HepG2 (cell line): ENCODE measurements around the gene CMTM3. TPM values are rescaled to one million over a fixed set of nuclear protein-coding genes. Genes with fewer than 3 reads are reported as not detected.

Experiments used
- AGO1 ChIP-seq: fragments of 200-400 bp; formaldehyde crosslinking; IDR thresholded peaks from 2 replicates; pipeline ENCODE4 v1.6.1; 2017; ENCODE audit warnings: mild to moderate bottlenecking, low read depth, low read length, moderate library complexity; ENCODE audit not compliant: poor library complexity, severe bottlenecking
- ATAD3A ChIP-seq: sonication (generic); formaldehyde crosslinking; IDR thresholded peaks from 2 replicates; pipeline ENCODE4 v1.4.0; 2020; ENCODE audit warnings: missing genetic modification reagents
- BORCS8-MEF2B ChIP-seq: sonication (generic); formaldehyde crosslinking; IDR thresholded peaks from 2 replicates; pipeline ENCODE4 v1.8.0; 2022; ENCODE audit warnings: mild to moderate bottlenecking, missing genetic modification reagents
- CEBPG ChIP-seq: IDR thresholded peaks from 2 replicates; pipeline ENCODE4 v1.6.1; 2016
- CENPX ChIP-seq: sonication (generic); formaldehyde crosslinking; IDR thresholded peaks from 2 replicates; pipeline ENCODE4 v1.9.0; 2021; ENCODE audit warnings: mild to moderate bottlenecking, missing genetic modification reagents, moderate library complexity
- CHCHD3 ChIP-seq: sonication (generic); formaldehyde crosslinking; IDR thresholded peaks from 2 replicates; pipeline ENCODE4 v1.8.0; 2022; ENCODE audit warnings: mild to moderate bottlenecking, missing genetic modification reagents, moderate library complexity
- HOXA3 ChIP-seq: sonication (generic); formaldehyde crosslinking; IDR thresholded peaks from 2 replicates; pipeline ENCODE4 v1.5.0; 2020; ENCODE audit warnings: missing genetic modification reagents
- KAT7 ChIP-seq: IDR thresholded peaks from 2 replicates; pipeline ENCODE4 v1.6.1; 2018; ENCODE audit warnings: borderline replicate concordance, missing compliant biosample characterization
- KAT8 ChIP-seq: IDR thresholded peaks from 2 replicates; pipeline ENCODE4 v1.6.1; 2016; ENCODE audit warnings: missing genetic modification reagents, missing compliant biosample characterization
- MEIS1 ChIP-seq: sonication (generic); formaldehyde crosslinking; IDR thresholded peaks from 2 replicates; pipeline ENCODE4 v1.9.0; 2021; ENCODE audit warnings: mild to moderate bottlenecking, missing genetic modification reagents, moderate library complexity, borderline replicate concordance
- POLR2AphosphoS5 ChIP-seq: IDR thresholded peaks from 2 replicates; pipeline ENCODE4 v1.6.1; 2012; ENCODE audit warnings: low read depth, low read length
- SMC3 ChIP-seq: IDR thresholded peaks from 2 replicates; pipeline ENCODE4 v1.6.1; 2011; ENCODE audit warnings: low read length, improper control_type of control experiment
- SOX6 ChIP-seq, 2 experiments: fragments of 450-650 bp in 1 of 2; sonication (generic) in 1 of 2; formaldehyde crosslinking in 1 of 2; IDR thresholded peaks; 2 replicates each; pipeline versions ENCODE4 v1.4.0 to v1.6.1; 2017 to 2020; ENCODE audit warnings: antibody characterized with exemption in 1 of 2, mild to moderate bottlenecking in 1 of 2, missing genetic modification reagents in 1 of 2
- SPEN ChIP-seq: sonication (generic); formaldehyde crosslinking; IDR thresholded peaks from 2 replicates; pipeline ENCODE4 v1.5.1; 2020; ENCODE audit warnings: low read depth, mild to moderate bottlenecking, missing genetic modification reagents
- ZNF337 ChIP-seq: sonication (generic); formaldehyde crosslinking; IDR thresholded peaks from 2 replicates; pipeline ENCODE4 v1.5.1; 2020; ENCODE audit warnings: missing genetic modification reagents, low read depth, mild to moderate bottlenecking, borderline replicate concordance
- ZNF460 ChIP-seq: sonication (generic); formaldehyde crosslinking; IDR thresholded peaks from 2 replicates; pipeline ENCODE4 v1.5.1; 2020; ENCODE audit warnings: missing genetic modification reagents, mild to moderate bottlenecking, borderline replicate concordance
- ZNF549 ChIP-seq: sonication (generic); formaldehyde crosslinking; IDR thresholded peaks from 2 replicates; pipeline ENCODE4 v1.5.0; 2020; ENCODE audit warnings: missing genetic modification reagents
- ZNF777 ChIP-seq: sonication (generic); formaldehyde crosslinking; IDR thresholded peaks from 2 replicates; pipeline ENCODE4 v1.4.0; 2020; ENCODE audit warnings: missing genetic modification reagents
- polyA plus RNA-seq, 8 experiments: library from polyadenylated mRNA; depleted of rRNA in 3 of 8; stranded (reverse) in 7 of 8; unstranded in 1 of 8; fragments of >200 nt; fragmentation: Illumina TruSeq in 4 of 8; extraction: Trizol in 4 of 8; gene quantifications; 2 replicates each; pipeline versions ENCODE4 v1.2.1 to v1.2.3, GENCODE V29; 2011 to 2016; ENCODE audit warnings: low read depth in 4 of 8, missing spikeins in 1 of 8, mixed read lengths in 1 of 8; ENCODE audit not compliant: insufficient read depth in 1 of 8
- total RNA-seq, 5 experiments: library from RNA; depleted of rRNA; stranded (reverse); fragments of >200 nt; fragmentation: Illumina TruSeq; extraction: Trizol; gene quantifications; 2 replicates each; pipeline ENCODE4 v1.2.3, GENCODE V29; 2016; ENCODE audit warnings: low read depth in 1 of 5
- TF ChIP-seq, protein P1 (sequence below): sonication (generic); formaldehyde crosslinking; IDR thresholded peaks from 2 replicates; pipeline ENCODE4 v1.4.0; 2020; ENCODE audit warnings: mild to moderate bottlenecking, missing genetic modification reagents
- TF ChIP-seq, protein P2 (sequence below): sonication (generic); formaldehyde crosslinking; conservative IDR thresholded peaks from 2 replicates; pipeline ENCODE4 v1.4.0; 2020; ENCODE audit warnings: mild to moderate bottlenecking, missing genetic modification reagents, moderate library complexity
- TF ChIP-seq, protein P3 (sequence below): sonication (generic); formaldehyde crosslinking; IDR thresholded peaks from 2 replicates; pipeline ENCODE4 v1.9.0; 2021; ENCODE audit warnings: missing genetic modification reagents, mild to moderate bottlenecking, borderline replicate concordance
- TF ChIP-seq, protein P4 (sequence below): sonication (generic); formaldehyde crosslinking; IDR thresholded peaks from 2 replicates; pipeline ENCODE4 v1.5.0; 2020; ENCODE audit warnings: missing genetic modification reagents, mild to moderate bottlenecking, borderline replicate concordance

CMTM3 gene
- total and polyA plus RNA-seq, 2 of the 13 experiments (the other 11 are each of a cell fraction or from before 2014, with no cell fraction given) = 29.2 to 48.7 TPM

DNA sequence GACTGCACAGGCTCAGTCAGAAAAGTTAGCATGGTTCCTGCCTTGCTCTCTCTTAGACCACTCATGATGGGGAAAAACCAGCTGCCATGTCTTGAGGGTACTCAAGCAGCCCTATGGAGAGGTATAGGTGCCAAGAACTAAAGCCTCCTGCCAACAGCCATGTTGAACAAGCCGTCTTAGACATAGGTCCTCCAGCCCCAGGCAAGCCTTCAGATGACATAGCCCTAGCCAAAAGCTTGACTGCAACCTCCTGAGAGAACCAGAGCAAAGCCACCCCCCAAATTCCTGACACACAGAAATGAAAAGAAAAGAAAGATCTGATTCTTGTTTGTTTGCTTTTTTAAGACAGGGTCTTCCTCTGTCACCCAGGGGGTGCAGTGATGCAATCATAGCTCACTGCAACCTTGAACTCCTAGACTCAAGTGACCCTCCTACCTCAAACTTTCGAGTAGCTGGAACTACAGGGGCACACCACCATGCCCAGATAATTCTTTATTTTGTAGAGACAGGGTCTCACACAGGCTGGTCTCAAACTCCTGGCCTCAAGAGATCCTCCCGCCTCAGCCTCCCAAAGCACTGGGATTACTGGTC is 36.3 kb downstream of the CMTM3 start (continued):
- TF ChIP-seq, protein P1, sequence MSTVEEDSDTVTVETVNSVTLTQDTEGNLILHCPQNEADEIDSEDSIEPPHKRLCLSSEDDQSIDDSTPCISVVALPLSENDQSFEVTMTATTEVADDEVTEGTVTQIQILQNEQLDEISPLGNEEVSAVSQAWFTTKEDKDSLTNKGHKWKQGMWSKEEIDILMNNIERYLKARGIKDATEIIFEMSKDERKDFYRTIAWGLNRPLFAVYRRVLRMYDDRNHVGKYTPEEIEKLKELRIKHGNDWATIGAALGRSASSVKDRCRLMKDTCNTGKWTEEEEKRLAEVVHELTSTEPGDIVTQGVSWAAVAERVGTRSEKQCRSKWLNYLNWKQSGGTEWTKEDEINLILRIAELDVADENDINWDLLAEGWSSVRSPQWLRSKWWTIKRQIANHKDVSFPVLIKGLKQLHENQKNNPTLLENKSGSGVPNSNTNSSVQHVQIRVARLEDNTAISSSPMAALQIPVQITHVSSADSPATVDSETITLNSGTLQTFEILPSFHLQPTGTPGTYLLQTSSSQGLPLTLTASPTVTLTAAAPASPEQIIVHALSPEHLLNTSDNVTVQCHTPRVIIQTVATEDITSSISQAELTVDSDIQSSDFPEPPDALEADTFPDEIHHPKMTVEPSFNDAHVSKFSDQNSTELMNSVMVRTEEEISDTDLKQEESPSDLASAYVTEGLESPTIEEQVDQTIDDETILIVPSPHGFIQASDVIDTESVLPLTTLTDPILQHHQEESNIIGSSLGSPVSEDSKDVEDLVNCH (CRISPR knock-in tag) = no peak
- TF ChIP-seq HOXA3 (peak; percentile 46; the same call in 1 of the 2 replicates), SPEN (CRISPR knock-in tag) (no peak), MEIS1 (CRISPR knock-in tag) (no peak), BORCS8-MEF2B (CRISPR knock-in tag) (no peak), ATAD3A (CRISPR knock-in tag) (no peak), SOX6 (IDR thresholded peaks at IDR 0.05) (no peak), SOX6 (CRISPR knock-in tag; IDR thresholded peaks at IDR 0.05) (peak; percentile 71), AGO1 (no peak), POLR2AphosphoS5 (no peak), ZNF777 (no peak), SMC3 (no peak), KAT8 (CRISPR knock-in tag) (0 out of 2 replicates have a peak, but pooled peaks have one; percentile 26), ZNF337 (CRISPR knock-in tag) (no peak), KAT7 (CRISPR knock-in tag) (no peak), ZNF460 (CRISPR knock-in tag) (no peak), CENPX (no peak), ZNF549 (CRISPR knock-in tag) (no peak), CEBPG (peak; percentile 92), CHCHD3 (CRISPR knock-in tag) (no peak)
- TF ChIP-seq, protein P2, sequence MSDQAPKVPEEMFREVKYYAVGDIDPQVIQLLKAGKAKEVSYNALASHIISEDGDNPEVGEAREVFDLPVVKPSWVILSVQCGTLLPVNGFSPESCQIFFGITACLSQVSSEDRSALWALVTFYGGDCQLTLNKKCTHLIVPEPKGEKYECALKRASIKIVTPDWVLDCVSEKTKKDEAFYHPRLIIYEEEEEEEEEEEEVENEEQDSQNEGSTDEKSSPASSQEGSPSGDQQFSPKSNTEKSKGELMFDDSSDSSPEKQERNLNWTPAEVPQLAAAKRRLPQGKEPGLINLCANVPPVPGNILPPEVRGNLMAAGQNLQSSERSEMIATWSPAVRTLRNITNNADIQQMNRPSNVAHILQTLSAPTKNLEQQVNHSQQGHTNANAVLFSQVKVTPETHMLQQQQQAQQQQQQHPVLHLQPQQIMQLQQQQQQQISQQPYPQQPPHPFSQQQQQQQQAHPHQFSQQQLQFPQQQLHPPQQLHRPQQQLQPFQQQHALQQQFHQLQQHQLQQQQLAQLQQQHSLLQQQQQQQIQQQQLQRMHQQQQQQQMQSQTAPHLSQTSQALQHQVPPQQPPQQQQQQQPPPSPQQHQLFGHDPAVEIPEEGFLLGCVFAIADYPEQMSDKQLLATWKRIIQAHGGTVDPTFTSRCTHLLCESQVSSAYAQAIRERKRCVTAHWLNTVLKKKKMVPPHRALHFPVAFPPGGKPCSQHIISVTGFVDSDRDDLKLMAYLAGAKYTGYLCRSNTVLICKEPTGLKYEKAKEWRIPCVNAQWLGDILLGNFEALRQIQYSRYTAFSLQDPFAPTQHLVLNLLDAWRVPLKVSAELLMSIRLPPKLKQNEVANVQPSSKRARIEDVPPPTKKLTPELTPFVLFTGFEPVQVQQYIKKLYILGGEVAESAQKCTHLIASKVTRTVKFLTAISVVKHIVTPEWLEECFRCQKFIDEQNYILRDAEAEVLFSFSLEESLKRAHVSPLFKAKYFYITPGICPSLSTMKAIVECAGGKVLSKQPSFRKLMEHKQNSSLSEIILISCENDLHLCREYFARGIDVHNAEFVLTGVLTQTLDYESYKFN = peak; percentile 72
- TF ChIP-seq, protein P3, sequence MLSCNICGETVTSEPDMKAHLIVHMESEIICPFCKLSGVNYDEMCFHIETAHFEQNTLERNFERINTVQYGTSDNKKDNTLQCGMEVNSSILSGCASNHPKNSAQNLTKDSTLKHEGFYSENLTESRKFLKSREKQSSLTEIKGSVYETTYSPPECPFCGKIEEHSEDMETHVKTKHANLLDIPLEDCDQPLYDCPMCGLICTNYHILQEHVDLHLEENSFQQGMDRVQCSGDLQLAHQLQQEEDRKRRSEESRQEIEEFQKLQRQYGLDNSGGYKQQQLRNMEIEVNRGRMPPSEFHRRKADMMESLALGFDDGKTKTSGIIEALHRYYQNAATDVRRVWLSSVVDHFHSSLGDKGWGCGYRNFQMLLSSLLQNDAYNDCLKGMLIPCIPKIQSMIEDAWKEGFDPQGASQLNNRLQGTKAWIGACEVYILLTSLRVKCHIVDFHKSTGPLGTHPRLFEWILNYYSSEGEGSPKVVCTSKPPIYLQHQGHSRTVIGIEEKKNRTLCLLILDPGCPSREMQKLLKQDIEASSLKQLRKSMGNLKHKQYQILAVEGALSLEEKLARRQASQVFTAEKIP (CRISPR knock-in tag) = no peak
- TF ChIP-seq, protein P4, sequence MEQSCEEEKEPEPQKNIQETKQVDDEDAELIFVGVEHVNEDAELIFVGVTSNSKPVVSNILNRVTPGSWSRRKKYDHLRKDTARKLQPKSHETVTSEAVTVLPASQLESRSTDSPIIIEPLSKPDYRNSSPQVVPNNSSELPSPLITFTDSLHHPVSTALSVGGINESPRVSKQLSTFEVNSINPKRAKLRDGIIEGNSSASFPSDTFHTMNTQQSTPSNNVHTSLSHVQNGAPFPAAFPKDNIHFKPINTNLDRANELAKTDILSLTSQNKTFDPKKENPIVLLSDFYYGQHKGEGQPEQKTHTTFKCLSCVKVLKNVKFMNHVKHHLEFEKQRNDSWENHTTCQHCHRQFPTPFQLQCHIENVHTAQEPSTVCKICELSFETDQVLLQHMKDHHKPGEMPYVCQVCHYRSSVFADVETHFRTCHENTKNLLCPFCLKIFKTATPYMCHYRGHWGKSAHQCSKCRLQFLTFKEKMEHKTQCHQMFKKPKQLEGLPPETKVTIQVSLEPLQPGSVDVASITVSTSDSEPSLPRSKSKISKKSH (CRISPR knock-in tag) = no peak
